Bronchial epithelial cell (primary cell): ENCODE data around the gene NXN. TPM values are rescaled to one million over a fixed set of nuclear protein-coding genes. Genes with fewer than 3 reads are reported as not detected.

Experiments
- DNase-seq: peaks from one replicate; pipeline ENCODE4 v3.0.0-alpha.2; 2010; ENCODE audit warnings: low read depth
- FAIRE-seq: peaks from 2 replicates; lab custom pipeline; 2011; peaks lifted over from hg19 to GRCh38; lab: Jason Lieb, UNC
- H3K27me3 ChIP-seq: 2 replicates; pipeline ENCODE4 v1.5.1; 2011; ENCODE audit warnings: low read length; ENCODE audit not compliant: control insufficient read depth, insufficient read depth
- H3K36me3 ChIP-seq: 2 replicates; pipeline ENCODE4 v1.5.1; 2011; ENCODE audit warnings: low read length; ENCODE audit not compliant: control insufficient read depth, insufficient read depth
- H3K4me3 ChIP-seq: 2 replicates; pipeline ENCODE4 v1.5.1; 2011; ENCODE audit warnings: mild to moderate bottlenecking, low read depth, low read length, control low read depth
- CTCF ChIP-seq: IDR thresholded peaks from 2 replicates; pipeline ENCODE4 v1.5.1; 2011; ENCODE audit warnings: mild to moderate bottlenecking, moderate library complexity, low read length, control low read depth, inconsistent platforms; ENCODE audit not compliant: insufficient read depth, severe bottlenecking
- total RNA-seq: library from RNA; depleted of rRNA; stranded (reverse); fragments of >200 nt; gene quantifications from 2 replicates; pipeline ENCODE4 v1.2.1, GENCODE V29; 2014

Gene NXN
- total RNA-seq, 1 donor from 2014 or later: 70.3 TPM

GRCh38 chr17:962166-962565 is 17.4 kb downstream of the NXN start:
- H3K27me3 ChIP-seq: no peaks in the 10 kb centered on the region
- TF ChIP-seq CTCF: no peak
- DNase-seq: no peak
- H3K4me3 ChIP-seq: no peak overlapping the region
- FAIRE-seq: no peak
- peaks cover 5% of the 10 kb centered on the region for H3K36me3 ChIP-seq

- TF ChIP-seq CTCF: no peak
Observed at GRCh38 chr17:958712-959451, 20.7 kb downstream of the NXN start.

GRCh38 chr17:957856-958421 is 21.6 kb downstream of the NXN start:
- H3K27me3 ChIP-seq: no peaks in the 10 kb centered on the region
- DNase-seq: no peak
- H3K4me3 ChIP-seq: no peak overlapping the region
- peaks cover 6% of the 10 kb centered on the region for H3K36me3 ChIP-seq
- no peak for TF ChIP-seq CTCF
- no peak for FAIRE-seq

More at GRCh38 chr17:958712-959451, 20.7 kb downstream of the NXN start:
- DNase-seq (no peak), FAIRE-seq (no peak)
- no peak overlapping the region for H3K4me3 ChIP-seq
- H3K27me3 ChIP-seq: no peaks in the 10 kb centered on the region
- peaks cover 6% of the 10 kb centered on the region for H3K36me3 ChIP-seq

GRCh38 chr17:956905-957304 is 22.7 kb downstream of the NXN start:
- Histone ChIP-seq H3K36me3 (peaks cover 4% of the 10 kb centered on the region), H3K27me3 (no peaks in the 10 kb centered on the region), H3K4me3 (no peak overlapping the region)
- FAIRE-seq (peak; percentile 68), DNase-seq (peak; percentile 83)
- TF ChIP-seq CTCF: no peak

GRCh38 chr17:954431-955164 is 25.0 kb downstream of the NXN start:
- Histone ChIP-seq H3K4me3 (no peak overlapping the region), H3K36me3 (peaks cover 4% of the 10 kb centered on the region), H3K27me3 (no peaks in the 10 kb centered on the region)
- no peak for FAIRE-seq
- DNase-seq: no peak
- TF ChIP-seq CTCF: no peak
